Breast epithelium (tissue), 3 donors: ENCODE measurements around the gene RNF220.

Experiments used
- CTCF ChIP-seq, 3 donors: fragments of 450-650 bp; IDR thresholded peaks; one replicate each; pipeline ENCODE4 v1.5.1; 2016 to 2017; ENCODE audit warnings: antibody characterized with exemption in 3 of 3, mild to moderate bottlenecking in 3 of 3, moderate library complexity in 3 of 3
- POLR2AphosphoS5 ChIP-seq, 3 donors: sonication (generic); formaldehyde crosslinking; IDR thresholded peaks; one replicate each; pipeline ENCODE4 v1.6.1; 2017; ENCODE audit warnings: antibody characterized with exemption in 3 of 3

- no peak for TF ChIP-seq CTCF (IDR thresholded peaks at IDR 0.05)
- TF ChIP-seq POLR2AphosphoS5 (IDR thresholded peaks at IDR 0.05), result peak in 1 of 3 donors; percentile 67
Observed at GRCh38 chr1:44423591-44424537, 18.8 kb downstream of the RNF220 start.
